Testis (tissue), 2 donors: ENCODE results near the gene TMEM271.

Experiments used
- POLR2A ChIP-seq: fragments of 450-650 bp; IDR thresholded peaks from one replicate; pipeline ENCODE4 v1.6.1; 2017; ENCODE audit warnings: antibody characterized with exemption, mild to moderate bottlenecking, moderate library complexity
- TF ChIP-seq, protein P1 (sequence below), 3 experiments: fragments of 450-650 bp in 2 of 3; fragments of 200-600 bp in 1 of 3; sonication (generic) in 1 of 3; IDR thresholded peaks; one replicate each; pipeline ENCODE4 v1.5.1; 2016 to 2019; ENCODE audit warnings: antibody characterized with exemption in 3 of 3, mild to moderate bottlenecking in 2 of 3, moderate library complexity in 1 of 3

DNA sequence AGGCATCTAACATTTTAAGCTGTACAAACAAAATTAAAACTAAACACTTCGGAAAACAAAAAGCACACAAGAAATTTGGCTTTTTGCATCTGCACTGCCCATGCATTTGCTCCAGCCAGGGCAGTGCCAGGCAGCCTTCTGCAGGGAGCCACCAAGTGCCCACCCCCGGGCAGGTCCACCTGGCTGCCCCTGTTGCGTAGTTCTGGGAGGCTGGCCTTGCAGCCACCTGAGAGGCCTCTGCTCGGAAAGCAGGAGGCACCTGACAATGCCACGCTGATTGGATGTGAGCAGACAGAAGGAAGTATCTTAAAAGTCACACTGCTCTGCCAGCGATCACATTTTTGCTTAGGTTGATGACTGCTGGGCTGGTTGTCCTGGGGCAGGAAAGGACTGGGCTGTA lies 3.5 kb downstream of the TMEM271 start:
- TF ChIP-seq POLR2A = no peak
- TF ChIP-seq, protein P1, sequence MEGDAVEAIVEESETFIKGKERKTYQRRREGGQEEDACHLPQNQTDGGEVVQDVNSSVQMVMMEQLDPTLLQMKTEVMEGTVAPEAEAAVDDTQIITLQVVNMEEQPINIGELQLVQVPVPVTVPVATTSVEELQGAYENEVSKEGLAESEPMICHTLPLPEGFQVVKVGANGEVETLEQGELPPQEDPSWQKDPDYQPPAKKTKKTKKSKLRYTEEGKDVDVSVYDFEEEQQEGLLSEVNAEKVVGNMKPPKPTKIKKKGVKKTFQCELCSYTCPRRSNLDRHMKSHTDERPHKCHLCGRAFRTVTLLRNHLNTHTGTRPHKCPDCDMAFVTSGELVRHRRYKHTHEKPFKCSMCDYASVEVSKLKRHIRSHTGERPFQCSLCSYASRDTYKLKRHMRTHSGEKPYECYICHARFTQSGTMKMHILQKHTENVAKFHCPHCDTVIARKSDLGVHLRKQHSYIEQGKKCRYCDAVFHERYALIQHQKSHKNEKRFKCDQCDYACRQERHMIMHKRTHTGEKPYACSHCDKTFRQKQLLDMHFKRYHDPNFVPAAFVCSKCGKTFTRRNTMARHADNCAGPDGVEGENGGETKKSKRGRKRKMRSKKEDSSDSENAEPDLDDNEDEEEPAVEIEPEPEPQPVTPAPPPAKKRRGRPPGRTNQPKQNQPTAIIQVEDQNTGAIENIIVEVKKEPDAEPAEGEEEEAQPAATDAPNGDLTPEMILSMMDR (IDR thresholded peaks at IDR 0.05) = no peak
